Stomach (tissue), 9 donors: ENCODE results near the gene SDR42E1. TPM values are rescaled to one million over a fixed set of nuclear protein-coding genes. Genes with fewer than 3 reads are reported as not detected.
A peak's percentile ranks its signal among the peaks of the same experiment; 100 is the strongest.

Experiments used
- DNase-seq, 2 donors: peaks; one replicate each; pipeline versions ENCODE4 v3.0.0 to v3.0.0-alpha.2; 2013 to 2019
- H3K27ac ChIP-seq, 5 donors: fragments of 200-600 bp in 4 of 5; sonication (generic) in 4 of 5; one replicate each; pipeline ENCODE4 v1.5.1; 2013 to 2019; ENCODE audit warnings: mild to moderate bottlenecking in 1 of 5, moderate library complexity in 1 of 5
- H3K27me3 ChIP-seq, 3 donors: fragments of 200-600 bp; sonication (generic); one replicate each; pipeline ENCODE4 v1.5.1; 2017 to 2019; ENCODE audit warnings: mixed run types in 1 of 3
- H3K36me3 ChIP-seq, 4 donors: fragments of 200-600 bp; sonication (generic); 1 replicate in 3 of 4; 2 replicates in 1 of 4; pipeline ENCODE4 v1.5.1; 2016 to 2019
- H3K4me1 ChIP-seq, 4 donors: fragments of 200-600 bp; sonication (generic); one replicate each; pipeline ENCODE4 v1.5.1; 2016 to 2019
- H3K4me3 ChIP-seq, 4 donors: fragments of 200-600 bp; sonication (generic) in 3 of 4; one replicate each; pipeline ENCODE4 v1.5.1; 2016 to 2019; ENCODE audit warnings: mild to moderate bottlenecking in 1 of 4
- H3K9me3 ChIP-seq, 4 donors: fragments of 200-600 bp; sonication (generic); one replicate each; pipeline ENCODE4 v1.5.1; 2016 to 2019
- EP300 ChIP-seq: sonication (generic); formaldehyde crosslinking; IDR thresholded peaks from one replicate; pipeline ENCODE4 v1.6.1; 2017; ENCODE audit warnings: antibody characterized with exemption
- POLR2A ChIP-seq, 4 donors: fragments of 450-650 bp; IDR thresholded peaks; one replicate each; pipeline ENCODE4 v1.6.1; 2016; ENCODE audit warnings: antibody characterized with exemption in 4 of 4, control low read depth in 2 of 4, mild to moderate bottlenecking in 1 of 4, moderate library complexity in 1 of 4
- POLR2AphosphoS5 ChIP-seq, 3 donors: sonication (generic); formaldehyde crosslinking; IDR thresholded peaks; one replicate each; pipeline ENCODE4 v1.6.1; 2016; ENCODE audit warnings: antibody characterized with exemption in 3 of 3
- WGBS, 5 donors: extraction: QIAGEN DNeasy Blood & Tissue Kit in 3 of 5; methylation state at CpG; one replicate each; pipeline versions ENCODE4 v1.1.5 to v1.1.7; 2013 to 2018; 5-methylcytosine and 5-hydroxymethylcytosine counted together
- intact Hi-C: fragments of 100-400 bp; cut with DNase I; formaldehyde crosslinking; loops from one replicate; pipeline ENCODE4 v1.15.1; 2023; ENCODE audit warnings: low total_unique reads
- polyA plus RNA-seq, 3 donors: library from polyadenylated mRNA; stranded (reverse); fragments of 200-250 nt; gene quantifications; one replicate each; pipeline ENCODE4 v1.2.3, GENCODE V29; 2013
- total RNA-seq, 5 donors: library from RNA; depleted of rRNA; stranded (reverse); fragments of >200 nt; gene quantifications; one replicate each; pipeline versions ENCODE4 v1.1.0 to v1.2.3, GENCODE V29; 2014 to 2016
- TF ChIP-seq, protein P1 (sequence below), 7 experiments: fragments of 450-650 bp in 4 of 7; fragments of 200-600 bp in 3 of 7; sonication (generic) in 3 of 7; IDR thresholded peaks; one replicate each; pipeline ENCODE4 v1.5.1; 2016 to 2019; ENCODE audit warnings: antibody characterized with exemption in 7 of 7, control low read depth in 2 of 7, mild to moderate bottlenecking in 1 of 7
- donor health status: healthy with polysubstance abuse.
- donor health status: Bipolar disorder and iron deficiency.
- donor health status: healthy.

The SDR42E1 gene
- total and polyA plus RNA-seq, 8 donors, result 0.58 to 7.9 (median 2.3) TPM; not detected in 1

DNA sequence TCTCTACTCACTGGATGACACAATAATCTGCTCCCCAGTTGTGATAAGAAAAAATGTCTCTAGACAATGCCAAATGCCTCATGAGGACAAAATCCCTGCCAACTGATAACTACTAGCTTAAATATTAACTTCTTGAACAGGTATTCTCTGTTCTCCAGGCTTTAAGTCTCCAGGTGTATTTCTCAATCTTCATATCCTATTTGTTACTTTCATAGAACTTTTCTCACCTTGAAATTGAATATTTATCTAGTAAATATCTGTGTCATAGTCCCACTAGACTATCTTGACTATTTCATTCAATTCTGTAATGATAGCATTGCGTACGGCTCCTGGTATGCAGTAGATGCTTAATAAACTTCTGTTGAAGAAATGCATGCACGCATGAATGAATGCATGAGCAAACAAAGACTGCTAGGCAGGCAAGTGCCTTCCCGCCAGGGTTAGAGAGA, 39.7 kb upstream of the SDR42E1 start:
- peak overlapping the region in 2 of 5 donors; percentile 7 to 52 for H3K27ac ChIP-seq
- WGBS, 5 donors, result 38 to 62% (median 44%) methylated on average over 4 of the region's 4 CpGs

DNA sequence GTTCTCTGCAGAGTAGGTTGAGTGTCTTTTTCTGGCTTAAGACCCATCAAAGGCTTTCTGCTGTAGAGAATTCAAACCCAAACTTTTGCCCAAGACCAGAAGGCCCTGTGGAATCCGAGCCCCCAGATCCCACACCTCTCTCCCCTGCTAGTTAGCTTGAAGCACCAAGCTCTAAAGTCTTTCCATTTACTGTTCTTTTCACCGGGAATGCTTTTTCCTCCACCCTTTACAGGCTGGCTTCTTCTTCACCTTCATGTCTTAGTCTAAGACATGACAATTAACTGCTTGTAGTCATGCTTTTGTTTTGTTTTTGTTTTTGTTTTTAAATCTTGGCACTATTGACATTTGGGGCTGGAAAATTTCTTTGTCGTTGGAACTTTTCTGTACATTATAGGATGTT, 39.2 kb upstream of the SDR42E1 start:
- peaks cover 16 to 35% (median 28%) of the 10 kb centered on the region in 4 donors for H3K4me1 ChIP-seq
- H3K27me3 ChIP-seq, result no peaks in the 10 kb centered on the region
- H3K4me3 ChIP-seq, result no peak overlapping the region
- intact Hi-C loops, result no loop called here
- H3K36me3 ChIP-seq, result no peaks in the 10 kb centered on the region
- peak overlapping the region in 4 of 5 donors; percentile 10 to 68 (median 54) for H3K27ac ChIP-seq
- WGBS, 5 donors, result 24 to 42% (median 32%) methylated on average over 3 of the region's 3 CpGs
- DNase-seq, result no peak
- no peak for TF ChIP-seq EP300
- H3K9me3 ChIP-seq, result no peaks in the 10 kb centered on the region

More for the DNA sequence above, 39.7 kb upstream of the SDR42E1 start:
- DNase-seq, result peak in 1 of 2 donors; percentile 35
- intact Hi-C loops, result no loop called here
- Histone ChIP-seq H3K27me3 (no peaks in the 10 kb centered on the region), H3K4me1 (peaks cover 16 to 39% (median 28%) of the 10 kb centered on the region in 4 donors), H3K4me3 (no peak overlapping the region), H3K9me3 (no peaks in the 10 kb centered on the region), H3K36me3 (no peaks in the 10 kb centered on the region)
- no peak for TF ChIP-seq EP300
- TF ChIP-seq POLR2A (IDR thresholded peaks at IDR 0.05), result no peak
- TF ChIP-seq, protein P1, sequence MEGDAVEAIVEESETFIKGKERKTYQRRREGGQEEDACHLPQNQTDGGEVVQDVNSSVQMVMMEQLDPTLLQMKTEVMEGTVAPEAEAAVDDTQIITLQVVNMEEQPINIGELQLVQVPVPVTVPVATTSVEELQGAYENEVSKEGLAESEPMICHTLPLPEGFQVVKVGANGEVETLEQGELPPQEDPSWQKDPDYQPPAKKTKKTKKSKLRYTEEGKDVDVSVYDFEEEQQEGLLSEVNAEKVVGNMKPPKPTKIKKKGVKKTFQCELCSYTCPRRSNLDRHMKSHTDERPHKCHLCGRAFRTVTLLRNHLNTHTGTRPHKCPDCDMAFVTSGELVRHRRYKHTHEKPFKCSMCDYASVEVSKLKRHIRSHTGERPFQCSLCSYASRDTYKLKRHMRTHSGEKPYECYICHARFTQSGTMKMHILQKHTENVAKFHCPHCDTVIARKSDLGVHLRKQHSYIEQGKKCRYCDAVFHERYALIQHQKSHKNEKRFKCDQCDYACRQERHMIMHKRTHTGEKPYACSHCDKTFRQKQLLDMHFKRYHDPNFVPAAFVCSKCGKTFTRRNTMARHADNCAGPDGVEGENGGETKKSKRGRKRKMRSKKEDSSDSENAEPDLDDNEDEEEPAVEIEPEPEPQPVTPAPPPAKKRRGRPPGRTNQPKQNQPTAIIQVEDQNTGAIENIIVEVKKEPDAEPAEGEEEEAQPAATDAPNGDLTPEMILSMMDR (IDR thresholded peaks at IDR 0.05), result no peak
- no peak for TF ChIP-seq POLR2AphosphoS5 (IDR thresholded peaks at IDR 0.05)

DNA sequence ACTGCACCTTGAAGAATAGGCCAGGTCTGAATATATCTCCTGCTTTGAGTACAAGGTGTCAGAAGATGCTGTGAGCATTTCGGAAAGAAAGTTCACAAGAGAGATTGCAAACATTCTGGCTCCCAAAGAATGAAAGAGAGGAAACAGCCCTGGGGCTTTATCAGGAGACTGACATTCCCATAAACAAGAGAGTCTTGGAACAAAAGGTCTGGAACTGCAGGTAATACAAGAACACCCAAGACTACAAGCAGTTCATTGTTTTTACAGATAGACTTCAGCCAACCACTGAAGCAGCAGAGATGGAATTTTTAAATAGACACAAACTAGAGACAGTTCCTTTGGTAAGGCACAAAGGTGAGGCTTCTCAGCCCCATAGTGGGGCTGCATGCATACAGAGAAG, 38.2 kb upstream of the SDR42E1 start:
- Histone ChIP-seq H3K27me3 (no peaks in the 10 kb centered on the region), H3K9me3 (no peaks in the 10 kb centered on the region), H3K4me3 (no peak overlapping the region), H3K4me1 (peaks cover 16 to 33% (median 28%) of the 10 kb centered on the region in 4 donors), H3K27ac (peak overlapping the region in 4 of 5 donors; percentile 10 to 68 (median 54)), H3K36me3 (no peaks in the 10 kb centered on the region)
- DNase-seq, result no peak
- TF ChIP-seq POLR2AphosphoS5 (IDR thresholded peaks at IDR 0.05) (no peak), EP300 (no peak), POLR2A (IDR thresholded peaks at IDR 0.05) (no peak)
- TF ChIP-seq, protein P1 (IDR thresholded peaks at IDR 0.05), result no peak
- WGBS, 5 donors, result 24 to 53% (median 37%) methylated on average over 1 of the region's 1 CpG
- intact Hi-C loops, result no loop called here

DNA sequence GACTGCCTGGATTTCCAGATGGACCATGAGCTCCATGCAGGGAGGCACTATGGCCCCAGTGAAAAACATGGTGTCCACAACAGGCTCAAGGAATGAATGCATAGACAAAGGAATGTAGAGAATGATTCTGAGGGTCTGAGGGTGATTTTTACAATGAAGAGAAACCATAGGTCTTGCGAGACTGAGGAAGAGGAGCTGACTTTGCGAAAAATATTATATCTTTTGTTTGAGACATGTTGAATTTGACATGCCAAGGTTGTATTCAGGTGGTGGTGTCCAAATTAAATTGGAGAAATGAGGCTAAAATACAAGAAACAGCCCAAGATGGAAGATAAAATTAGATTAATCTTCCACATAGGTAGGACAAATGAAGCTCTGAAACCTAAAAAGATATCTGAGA, 36.5 kb upstream of the SDR42E1 start:
- TF ChIP-seq EP300 (no peak), POLR2A (IDR thresholded peaks at IDR 0.05) (no peak)
- H3K4me1 ChIP-seq, result peaks cover 16 to 41% (median 31%) of the 10 kb centered on the region in 4 donors
- H3K4me3 ChIP-seq, result no peak overlapping the region
- intact Hi-C loops, result no loop called here
- H3K27me3 ChIP-seq, result no peaks in the 10 kb centered on the region
- no peaks in the 10 kb centered on the region for H3K9me3 ChIP-seq
- H3K36me3 ChIP-seq, result no peaks in the 10 kb centered on the region
- H3K27ac ChIP-seq, result no peak overlapping the region
- 94 to 98% (median 95%) methylated on average over 2 of the region's 2 CpGs for WGBS, 5 donors
- no peak for DNase-seq

DNA sequence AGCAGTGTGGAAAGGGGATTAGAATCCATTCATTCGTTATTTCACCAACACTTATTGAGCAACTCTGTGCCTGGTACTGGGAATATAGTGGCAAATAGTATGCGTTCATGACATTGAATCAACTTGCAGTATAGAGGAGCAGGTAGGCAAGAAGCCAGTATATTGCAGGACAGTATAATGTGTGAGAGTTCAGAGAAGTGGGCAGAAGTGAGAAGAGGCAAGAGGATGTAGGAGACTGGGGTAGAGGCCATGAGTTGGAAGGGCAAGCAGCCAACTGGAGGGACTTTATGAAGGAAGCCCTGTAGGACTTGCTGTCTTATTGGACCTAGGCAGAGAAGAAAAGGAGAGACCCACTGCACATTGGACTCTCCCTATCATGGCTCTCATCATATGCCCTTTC, 36.1 kb upstream of the SDR42E1 start:
- H3K9me3 ChIP-seq, result no peaks in the 10 kb centered on the region
- H3K36me3 ChIP-seq, result no peaks in the 10 kb centered on the region
- H3K27ac ChIP-seq, result no peak overlapping the region
- DNase-seq, result no peak
- H3K4me3 ChIP-seq, result no peak overlapping the region
- intact Hi-C loops, result no loop called here
- WGBS, 5 donors, result 47 to 67% (median 64%) methylated on average over 2 of the region's 2 CpGs
- H3K4me1 ChIP-seq, result peaks cover 16 to 41% (median 29%) of the 10 kb centered on the region in 4 donors
- TF ChIP-seq EP300 (no peak), POLR2AphosphoS5 (IDR thresholded peaks at IDR 0.05) (no peak), POLR2A (IDR thresholded peaks at IDR 0.05) (no peak)
- TF ChIP-seq, protein P1 (IDR thresholded peaks at IDR 0.05), result no peak
- no peaks in the 10 kb centered on the region for H3K27me3 ChIP-seq
